Body of pancreas (tissue), 4 donors: Measurements from ENCODE around the gene RNU6-1. TPM values are rescaled to one million over a fixed set of nuclear protein-coding genes. Genes with fewer than 3 reads are reported as not detected.

Source experiments
- ATAC-seq: fragments of 150-250 bp; one replicate; pipeline ENCODE4 v1.9.1; 2016
- DNase-seq, 4 donors: peaks; one replicate each; pipeline ENCODE4 v3.0.0-alpha.2; 2019
- H3K27ac ChIP-seq, 4 donors: fragments of 200-600 bp; sonication (generic); 1 replicate in 3 of 4; 2 replicates in 1 of 4; pipeline versions ENCODE4 v1.5.1 to v1.6.1; 2016 to 2019; ENCODE audit warnings: mild to moderate bottlenecking in 1 of 4, mixed read lengths in 1 of 4, moderate library complexity in 1 of 4
- H3K27me3 ChIP-seq, 2 donors: fragments of 200-600 bp; sonication (generic); one replicate each; pipeline ENCODE4 v1.6.0; 2016; ENCODE audit warnings: mild to moderate bottlenecking in 1 of 2
- H3K36me3 ChIP-seq, 2 donors: fragments of 200-600 bp; sonication (generic); replicated peaks in 1 of 2; 2 replicates each; pipeline ENCODE4 v1.5.1; 2016; ENCODE audit warnings: low read depth in 2 of 2; ENCODE audit not compliant: insufficient read depth in 1 of 2
- H3K4me1 ChIP-seq: fragments of 200-600 bp; sonication (generic); one replicate; pipeline ENCODE4 v1.6.0; 2016
- H3K4me3 ChIP-seq, 2 donors: fragments of 200-600 bp; sonication (generic); 1 replicate in 1 of 2; 2 replicates in 1 of 2; pipeline ENCODE4 v1.5.1; 2016 to 2019
- H3K9me3 ChIP-seq, 3 donors: fragments of 200-600 bp; sonication (generic); 1 replicate in 2 of 3; 2 replicates in 1 of 3; pipeline ENCODE4 v1.5.1; 2016
- POLR2A ChIP-seq, 3 donors: fragments of 450-650 bp; IDR thresholded peaks; one replicate each; pipeline ENCODE4 v1.6.1; 2016; ENCODE audit warnings: antibody characterized with exemption in 3 of 3, mild to moderate bottlenecking in 2 of 3
- WGBS, 2 donors: methylation state at CpG; one replicate each; pipeline ENCODE4 v1.1.5; 2017; 5-methylcytosine and 5-hydroxymethylcytosine counted together
- intact Hi-C: fragments of 100-400 bp; cut with DNase I; formaldehyde crosslinking; loops from one replicate; pipeline ENCODE4 v1.15.1; 2023
- total RNA-seq, 2 donors: library from RNA; depleted of rRNA; stranded (reverse); fragments of >200 nt; gene quantifications; one replicate each; pipeline ENCODE4 v1.1.0, GENCODE V29; 2016
- TF ChIP-seq, protein P1 (sequence below), 7 experiments: fragments of 450-650 bp in 4 of 7; fragments of 200-600 bp in 3 of 7; sonication (generic) in 3 of 7; IDR thresholded peaks; one replicate each; pipeline ENCODE4 v1.5.1; 2016 to 2019; ENCODE audit warnings: antibody characterized with exemption in 7 of 7

Gene RNU6-1
- total RNA-seq, 2 donors from 2014 or later: not detected

DNA sequence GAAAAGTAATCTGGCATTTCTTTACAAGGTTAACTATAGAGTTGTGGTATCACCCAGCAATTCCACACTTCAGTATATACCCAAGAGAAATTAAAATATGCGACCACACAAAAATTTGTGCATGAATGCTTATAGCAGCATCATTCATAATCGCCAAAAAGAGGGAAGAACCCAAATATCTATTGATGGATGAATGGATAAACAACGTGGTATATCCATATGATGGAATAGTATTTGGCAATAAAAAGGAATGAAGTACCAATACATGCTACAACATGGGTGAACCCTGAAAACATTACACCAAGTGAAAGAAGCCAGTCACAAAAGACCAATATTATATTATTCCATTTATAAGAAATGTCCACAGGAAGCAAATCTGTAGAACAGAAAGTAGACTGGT lies 23.2 kb downstream of the RNU6-1 start:
- no peak for ATAC-seq
- DNase-seq: no peak
- Histone ChIP-seq H3K36me3 (no peaks in the 10 kb centered on the region), H3K27ac (no peak overlapping the region), H3K9me3 (peaks cover 0 to 4% (median 0%) of the 10 kb centered on the region in 3 donors), H3K4me3 (no peak overlapping the region), H3K27me3 (peaks cover 0 to 21% of the 10 kb centered on the region in 2 donors), H3K4me1 (peaks cover 11% of the 10 kb centered on the region)
- intact Hi-C loops: no loop called here
- 87 to 91% methylated on average over 3 of the region's 3 CpGs for WGBS, 2 donors
- TF ChIP-seq POLR2A (IDR thresholded peaks at IDR 0.05): no peak
- TF ChIP-seq, protein P1, sequence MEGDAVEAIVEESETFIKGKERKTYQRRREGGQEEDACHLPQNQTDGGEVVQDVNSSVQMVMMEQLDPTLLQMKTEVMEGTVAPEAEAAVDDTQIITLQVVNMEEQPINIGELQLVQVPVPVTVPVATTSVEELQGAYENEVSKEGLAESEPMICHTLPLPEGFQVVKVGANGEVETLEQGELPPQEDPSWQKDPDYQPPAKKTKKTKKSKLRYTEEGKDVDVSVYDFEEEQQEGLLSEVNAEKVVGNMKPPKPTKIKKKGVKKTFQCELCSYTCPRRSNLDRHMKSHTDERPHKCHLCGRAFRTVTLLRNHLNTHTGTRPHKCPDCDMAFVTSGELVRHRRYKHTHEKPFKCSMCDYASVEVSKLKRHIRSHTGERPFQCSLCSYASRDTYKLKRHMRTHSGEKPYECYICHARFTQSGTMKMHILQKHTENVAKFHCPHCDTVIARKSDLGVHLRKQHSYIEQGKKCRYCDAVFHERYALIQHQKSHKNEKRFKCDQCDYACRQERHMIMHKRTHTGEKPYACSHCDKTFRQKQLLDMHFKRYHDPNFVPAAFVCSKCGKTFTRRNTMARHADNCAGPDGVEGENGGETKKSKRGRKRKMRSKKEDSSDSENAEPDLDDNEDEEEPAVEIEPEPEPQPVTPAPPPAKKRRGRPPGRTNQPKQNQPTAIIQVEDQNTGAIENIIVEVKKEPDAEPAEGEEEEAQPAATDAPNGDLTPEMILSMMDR (IDR thresholded peaks at IDR 0.05): no peak

DNA sequence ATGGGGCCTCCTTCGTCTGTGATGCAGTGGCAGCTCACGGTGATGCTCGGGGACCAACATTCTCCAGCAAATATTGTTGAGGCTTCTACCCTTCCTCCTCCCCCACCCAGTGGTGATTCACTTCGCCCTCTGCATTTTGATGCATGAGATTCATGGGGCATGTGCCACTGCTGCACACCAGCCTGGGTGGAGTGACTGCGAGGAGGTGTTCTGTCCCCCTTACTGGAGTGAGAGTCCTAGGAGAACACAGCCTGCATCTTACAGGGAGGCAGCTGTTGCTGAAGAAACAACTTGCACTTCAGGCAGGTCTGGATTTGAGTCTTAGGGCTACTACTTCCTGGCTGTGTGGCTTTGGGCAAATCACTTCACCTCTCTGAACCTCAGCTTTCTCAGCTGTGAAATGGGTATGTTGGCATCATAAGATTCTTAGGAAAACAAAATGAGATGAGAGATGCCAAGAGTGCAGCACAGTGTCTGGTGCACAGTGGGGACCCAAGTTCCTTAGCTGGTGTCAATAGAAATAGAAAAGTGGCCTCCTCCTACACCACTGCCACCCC lies 24.7 kb downstream of the RNU6-1 start:
- no peak for ATAC-seq

DNA sequence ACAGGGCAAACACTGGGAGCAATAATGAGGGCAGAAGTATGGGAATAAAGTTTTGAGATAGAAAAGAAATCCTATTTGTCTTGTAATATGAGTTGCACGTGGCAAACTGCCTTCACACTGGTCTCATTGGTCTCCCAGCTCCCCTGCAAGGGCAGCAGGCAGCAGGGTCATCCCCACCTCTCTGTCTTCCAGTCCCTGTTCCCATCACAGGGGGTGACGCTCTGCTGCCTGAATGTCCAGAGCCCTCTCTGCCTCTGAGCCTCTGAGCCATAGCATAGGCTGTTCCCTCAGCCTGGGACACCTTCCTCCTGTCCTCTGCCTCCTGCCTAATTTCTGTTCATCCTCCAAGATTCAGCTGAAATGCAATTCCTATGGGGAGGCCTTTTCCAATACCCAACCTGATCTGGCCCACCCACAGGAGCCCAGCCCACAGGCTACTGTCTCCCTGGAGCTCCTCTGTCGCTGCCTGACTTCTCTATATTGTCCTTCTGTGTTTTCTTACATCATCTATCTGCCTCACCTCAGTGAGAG lies 26.7 kb downstream of the RNU6-1 start:
- Histone ChIP-seq H3K27me3 (no peaks in the 10 kb centered on the region), H3K4me3 (no peak overlapping the region), H3K4me1 (no peaks in the 10 kb centered on the region), H3K9me3 (peaks cover 0 to 4% (median 0%) of the 10 kb centered on the region in 3 donors), H3K36me3 (no peaks in the 10 kb centered on the region), H3K27ac (no peak overlapping the region)
- DNase-seq (no peak), ATAC-seq (no peak)
- intact Hi-C loops: no loop called here
- TF ChIP-seq, protein P1 (IDR thresholded peaks at IDR 0.05): no peak
- no peak for TF ChIP-seq POLR2A (IDR thresholded peaks at IDR 0.05)
- WGBS, 2 donors: 79 to 85% methylated on average over 3 of the region's 3 CpGs

More for the DNA sequence above, 24.7 kb downstream of the RNU6-1 start:
- intact Hi-C loops: no loop called here
- no peak for DNase-seq
- H3K4me1 ChIP-seq: no peaks in the 10 kb centered on the region
- H3K4me3 ChIP-seq: no peak overlapping the region
- H3K27ac ChIP-seq: no peak overlapping the region
- H3K36me3 ChIP-seq: no peaks in the 10 kb centered on the region
- peaks cover 0 to 4% (median 0%) of the 10 kb centered on the region in 3 donors for H3K9me3 ChIP-seq
- TF ChIP-seq, protein P1 (IDR thresholded peaks at IDR 0.05): no peak
- no peak for TF ChIP-seq POLR2A (IDR thresholded peaks at IDR 0.05)
- WGBS, 2 donors: 92 to 98% methylated on average over 4 to 5 of the region's 5 CpGs
- H3K27me3 ChIP-seq: peaks cover 0 to 7% of the 10 kb centered on the region in 2 donors

DNA sequence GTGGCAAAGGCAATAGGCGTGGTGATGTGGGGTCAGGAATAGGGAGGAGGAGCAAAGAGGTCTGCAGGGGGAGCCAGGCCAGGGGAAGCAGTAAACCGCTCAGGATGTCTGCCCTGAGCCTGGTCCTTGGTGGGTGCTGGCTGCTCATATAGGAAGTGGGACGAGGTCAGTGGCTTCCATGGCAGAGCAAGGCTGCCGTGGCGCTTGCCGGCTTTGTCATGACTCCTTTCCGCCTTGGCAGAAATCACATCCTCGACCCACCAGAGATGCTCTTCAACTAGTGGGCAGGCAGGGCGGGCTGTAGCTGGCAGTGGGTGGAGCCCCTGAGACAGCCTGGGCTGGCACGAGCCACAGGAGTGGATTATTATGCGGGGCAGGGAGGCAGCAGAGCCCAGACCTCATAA lies 27.6 kb downstream of the RNU6-1 start:
- ATAC-seq: no peak
- Histone ChIP-seq H3K27me3 (no peaks in the 10 kb centered on the region), H3K27ac (no peak overlapping the region), H3K9me3 (peaks cover 0 to 4% (median 0%) of the 10 kb centered on the region in 3 donors), H3K4me3 (no peak overlapping the region), H3K36me3 (no peaks in the 10 kb centered on the region), H3K4me1 (no peaks in the 10 kb centered on the region)
- no peak for DNase-seq
- intact Hi-C loops: no loop called here
- WGBS, 2 donors: 78 to 94% methylated on average over 2 to 11 of the region's 11 CpGs
- no peak for TF ChIP-seq POLR2A (IDR thresholded peaks at IDR 0.05)
- TF ChIP-seq, protein P1 (IDR thresholded peaks at IDR 0.05): no peak

- no peak for DNase-seq
- no peaks in the 10 kb centered on the region for H3K36me3 ChIP-seq
- no peaks in the 10 kb centered on the region for H3K9me3 ChIP-seq
- no peak overlapping the region for H3K4me3 ChIP-seq
- H3K27me3 ChIP-seq: no peaks in the 10 kb centered on the region
- intact Hi-C loops: no loop called here
- ATAC-seq: no peak
- TF ChIP-seq POLR2A (IDR thresholded peaks at IDR 0.05): no peak
- TF ChIP-seq, protein P1 (IDR thresholded peaks at IDR 0.05): no peak
- WGBS, 2 donors: 84 to 96% methylated on average over 5 to 6 of the region's 6 CpGs
- no peak overlapping the region for H3K27ac ChIP-seq
- no peaks in the 10 kb centered on the region for H3K4me1 ChIP-seq
Measured at GRCh38 chr15:67809866-67810265, 30.0 kb downstream of the RNU6-1 start.
